ENCODE data around the gene ITSN2. TPM values are rescaled to one million over a fixed set of nuclear protein-coding genes. Genes with fewer than 3 reads are reported as not detected.

Gene ITSN2
- total and polyA plus RNA-seq, 2 donors: 24.7 to 61.3 TPM

- WGBS: 26% methylated on average over 2 of the region's 2 CpGs
- DNase-seq (ENCODE audit: extremely low spot score): no peak
- no peak overlapping the region for H3K27ac ChIP-seq (ENCODE audit: low read depth)
- H3K4me1 ChIP-seq (ENCODE audit: insufficient read depth): peaks cover 2% of the 10 kb centered on the region
- H3K36me3 ChIP-seq (ENCODE audit: insufficient read depth): peaks cover 5% of the 10 kb centered on the region
- H3K4me3 ChIP-seq (ENCODE audit: low read depth, low read length): no peak overlapping the region
Measured at GRCh38 chr2:24259316-24259715, 101.0 kb downstream of the ITSN2 start.

DNA sequence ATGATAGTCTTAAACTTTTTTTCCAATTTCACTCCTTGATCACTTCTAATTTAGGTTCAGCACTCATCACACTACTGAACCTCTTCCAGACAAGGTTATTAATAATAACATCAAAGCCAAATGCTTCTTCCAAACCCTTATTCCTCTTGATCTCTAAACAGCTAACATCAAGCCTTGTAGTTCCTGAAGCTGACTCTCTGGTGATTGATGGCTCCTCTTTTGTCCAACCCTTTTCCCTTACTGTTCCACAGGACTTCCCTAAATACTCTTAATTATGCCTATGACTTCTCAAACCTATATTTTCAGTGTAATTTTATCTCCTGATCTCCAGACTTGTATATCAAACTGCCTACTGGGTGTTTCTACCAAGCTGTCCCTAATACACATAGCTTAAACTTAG is 101.6 kb downstream of the ITSN2 start:
- peaks cover 5% of the 10 kb centered on the region for H3K36me3 ChIP-seq (ENCODE audit: insufficient read depth)

GRCh38 chr2:24253303-24253919 is 106.9 kb downstream of the ITSN2 start:
- H3K36me3 ChIP-seq (ENCODE audit: insufficient read depth): peaks cover 3% of the 10 kb centered on the region
- WGBS: 95% methylated on average over 6 of the region's 6 CpGs
- H3K4me1 ChIP-seq (ENCODE audit: insufficient read depth): no peaks in the 10 kb centered on the region
- no peak overlapping the region for H3K27ac ChIP-seq (ENCODE audit: low read depth)
- DNase-seq (ENCODE audit: extremely low spot score): no peak
- H3K4me3 ChIP-seq (ENCODE audit: low read depth, low read length): no peak overlapping the region

More for the DNA sequence above, 101.6 kb downstream of the ITSN2 start:
- Histone ChIP-seq H3K27ac (ENCODE audit: low read depth) (no peak overlapping the region), H3K4me3 (ENCODE audit: low read depth, low read length) (no peak overlapping the region), H3K4me1 (ENCODE audit: insufficient read depth) (peaks cover 2% of the 10 kb centered on the region)
- DNase-seq (ENCODE audit: extremely low spot score): no peak

GRCh38 chr2:24247592-24247991 is 112.7 kb downstream of the ITSN2 start:
- Histone ChIP-seq H3K36me3 (ENCODE audit: insufficient read depth) (peaks cover 2% of the 10 kb centered on the region), H3K27ac (ENCODE audit: low read depth) (no peak overlapping the region), H3K4me1 (ENCODE audit: insufficient read depth) (no peaks in the 10 kb centered on the region), H3K4me3 (ENCODE audit: low read depth, low read length) (no peak overlapping the region)
- no peak for DNase-seq (ENCODE audit: extremely low spot score)
- 95% methylated on average over 3 of the region's 3 CpGs for WGBS

DNA sequence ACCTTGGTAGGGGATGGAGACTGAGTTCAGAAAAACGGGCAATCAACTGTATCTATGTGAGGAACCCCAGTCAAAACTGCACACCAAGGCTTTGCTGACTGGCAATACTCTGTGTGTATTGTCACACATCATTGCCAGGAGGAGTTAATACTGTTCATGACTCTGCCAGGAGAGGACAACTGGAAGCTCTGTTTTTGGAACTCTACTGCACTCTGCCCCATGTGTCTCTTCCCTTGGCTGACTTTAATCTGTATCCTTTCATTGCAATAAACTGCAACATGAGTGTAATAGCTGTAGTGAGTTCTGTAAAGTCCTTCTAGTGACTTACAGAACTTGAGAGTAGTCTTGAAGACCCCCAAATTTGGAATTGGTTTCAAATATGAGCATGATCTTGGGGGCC is 113.2 kb downstream of the ITSN2 start:
- H3K27ac ChIP-seq (ENCODE audit: low read depth): no peak overlapping the region
- no peaks in the 10 kb centered on the region for H3K4me1 ChIP-seq (ENCODE audit: insufficient read depth)
- peaks cover 2% of the 10 kb centered on the region for H3K36me3 ChIP-seq (ENCODE audit: insufficient read depth)
- WGBS: 93% methylated on average over 1 of the region's 1 CpG
- H3K4me3 ChIP-seq (ENCODE audit: low read depth, low read length): no peak overlapping the region
- DNase-seq (ENCODE audit: extremely low spot score): no peak

DNA sequence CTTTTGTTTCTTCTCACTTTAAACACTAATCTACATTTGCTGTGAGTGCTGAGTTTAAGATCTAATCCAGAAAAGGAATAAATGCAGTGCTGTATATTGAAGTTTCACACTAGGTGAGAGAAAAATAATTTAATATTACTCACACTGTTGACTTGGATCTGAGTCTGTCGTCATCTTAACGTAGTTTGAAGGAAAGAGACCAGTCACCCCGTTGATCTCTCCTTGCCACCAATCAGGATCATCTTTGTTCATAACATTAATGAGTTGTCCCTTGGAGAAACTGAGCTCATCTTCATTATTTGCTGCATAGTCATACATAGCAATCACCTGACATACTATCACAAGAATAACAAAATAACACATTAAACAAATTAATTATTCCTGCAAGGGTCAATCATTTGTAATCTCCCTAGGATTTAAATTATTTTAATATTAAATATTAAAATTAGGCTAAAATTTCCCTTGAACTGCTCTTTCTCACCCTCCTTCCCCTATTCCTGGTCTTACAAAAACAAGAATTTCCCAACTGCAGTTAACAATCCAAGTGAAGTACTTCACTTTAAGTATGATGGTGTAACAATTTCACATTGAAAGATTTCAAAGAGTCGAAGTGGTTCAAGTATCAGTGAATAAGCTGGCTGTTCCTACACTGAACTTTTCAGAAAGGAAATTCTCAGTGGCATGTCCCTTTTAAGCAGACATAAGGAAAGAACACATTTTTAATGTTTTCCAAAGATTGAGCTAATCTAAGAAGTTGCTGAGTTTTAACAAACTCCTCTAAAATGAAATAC is 114.2 kb downstream of the ITSN2 start:
- 90% methylated on average over 4 of the region's 4 CpGs for WGBS
- Histone ChIP-seq H3K4me1 (ENCODE audit: insufficient read depth) (no peaks in the 10 kb centered on the region), H3K36me3 (ENCODE audit: insufficient read depth) (peaks cover 2% of the 10 kb centered on the region), H3K4me3 (ENCODE audit: low read depth, low read length) (no peak overlapping the region), H3K27ac (ENCODE audit: low read depth) (no peak overlapping the region)
- no peak for DNase-seq (ENCODE audit: extremely low spot score)

DNA sequence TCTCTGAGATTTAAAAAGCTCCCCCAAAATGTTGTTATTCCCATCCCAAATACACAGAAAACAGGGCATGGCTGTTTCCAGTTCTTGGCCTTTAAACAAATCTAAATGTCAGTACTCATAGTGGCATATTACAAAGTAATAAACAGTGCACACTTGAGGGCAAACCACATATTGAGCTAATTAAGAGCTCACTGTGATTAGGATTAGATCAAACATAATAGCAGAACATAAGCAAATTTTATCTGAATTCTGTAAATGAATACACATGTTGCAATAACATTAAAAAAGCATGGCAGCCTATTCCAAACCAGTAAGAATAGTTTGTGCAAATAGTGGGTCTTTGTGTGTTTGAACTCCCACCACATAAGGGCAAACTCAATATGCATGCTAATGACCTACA is 118.8 kb downstream of the ITSN2 start:
- DNase-seq (ENCODE audit: extremely low spot score): no peak
- peaks cover 2% of the 10 kb centered on the region for H3K36me3 ChIP-seq (ENCODE audit: insufficient read depth)
- no peak overlapping the region for H3K27ac ChIP-seq (ENCODE audit: low read depth)
- no peak overlapping the region for H3K4me3 ChIP-seq (ENCODE audit: low read depth, low read length)
- no peaks in the 10 kb centered on the region for H3K4me1 ChIP-seq (ENCODE audit: insufficient read depth)

DNA sequence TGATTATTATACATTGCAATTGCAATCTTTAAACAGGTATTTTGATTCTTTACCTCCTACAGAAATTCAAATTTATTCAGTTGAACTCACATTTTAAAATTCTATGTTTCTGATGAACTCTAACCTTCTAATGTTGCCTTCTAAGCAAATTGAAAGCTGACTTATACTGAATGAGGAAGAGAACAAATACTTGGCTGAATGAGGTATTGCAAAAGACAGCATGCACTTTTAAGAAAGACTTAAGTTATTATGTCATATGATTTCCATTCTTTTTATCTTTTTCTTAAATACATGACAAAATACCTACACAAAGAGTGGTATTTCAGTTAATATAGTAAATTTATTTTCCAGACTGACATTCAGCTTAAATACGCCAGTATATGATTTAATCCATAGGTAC is 120.8 kb downstream of the ITSN2 start:
- Histone ChIP-seq H3K4me3 (ENCODE audit: low read depth, low read length) (no peak overlapping the region), H3K36me3 (ENCODE audit: insufficient read depth) (peaks cover 2% of the 10 kb centered on the region), H3K4me1 (ENCODE audit: insufficient read depth) (no peaks in the 10 kb centered on the region), H3K27ac (ENCODE audit: low read depth) (no peak overlapping the region)
- WGBS: 93% methylated on average over 1 of the region's 1 CpG
- DNase-seq (ENCODE audit: extremely low spot score): no peak

- 76% methylated on average over 2 of the region's 2 CpGs for WGBS
- Histone ChIP-seq H3K4me3 (ENCODE audit: low read depth, low read length) (no peak overlapping the region), H3K27ac (ENCODE audit: low read depth) (no peak overlapping the region), H3K36me3 (ENCODE audit: insufficient read depth) (no peaks in the 10 kb centered on the region), H3K4me1 (ENCODE audit: insufficient read depth) (no peaks in the 10 kb centered on the region)
- DNase-seq (ENCODE audit: extremely low spot score): no peak
Measured at GRCh38 chr2:24238158-24238557, 122.2 kb downstream of the ITSN2 start.

DNA sequence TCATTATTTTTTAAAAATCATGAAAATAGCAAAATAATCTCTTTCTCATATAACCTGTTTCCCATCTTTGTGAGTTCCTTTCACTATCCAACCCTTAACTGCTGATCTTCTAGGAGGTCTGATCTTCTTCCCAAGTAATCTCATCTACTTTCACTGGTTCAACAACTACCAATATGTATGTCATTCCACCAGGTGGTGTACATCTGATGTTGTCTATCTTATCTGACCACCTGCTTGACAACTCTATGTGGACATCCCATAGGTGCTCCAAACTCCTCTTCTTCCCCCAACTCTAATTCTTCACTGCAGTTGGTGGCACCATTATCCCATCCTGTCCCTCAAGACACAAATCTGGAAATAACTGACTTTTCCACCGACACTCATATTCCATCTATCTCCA is 123.0 kb downstream of the ITSN2 start:
- H3K27ac ChIP-seq (ENCODE audit: low read depth): no peak overlapping the region
- H3K36me3 ChIP-seq (ENCODE audit: insufficient read depth): no peaks in the 10 kb centered on the region
- no peak for DNase-seq (ENCODE audit: extremely low spot score)
- H3K4me3 ChIP-seq (ENCODE audit: low read depth, low read length): no peak overlapping the region
- WGBS: 96% methylated on average over 1 of the region's 1 CpG
- H3K4me1 ChIP-seq (ENCODE audit: insufficient read depth): no peaks in the 10 kb centered on the region

DNA sequence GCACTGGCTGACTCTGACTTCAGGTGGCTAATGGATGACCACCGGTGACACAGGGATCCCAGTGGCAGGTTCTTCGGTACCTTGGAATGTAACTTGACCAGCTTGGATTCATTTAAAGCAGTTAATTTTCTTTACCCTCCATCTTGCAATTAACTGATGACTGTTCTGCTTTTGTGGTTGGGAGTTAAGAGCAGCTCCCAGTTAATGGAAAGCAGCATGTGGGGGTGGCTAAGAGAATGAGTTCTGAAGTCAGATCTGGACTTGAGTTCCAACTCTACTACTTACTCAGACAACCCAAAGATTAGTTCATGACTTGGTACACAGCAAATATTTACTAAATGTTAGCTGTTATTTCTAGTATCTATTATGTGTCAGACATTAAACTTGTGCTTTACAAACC is 127.0 kb downstream of the ITSN2 start:
- H3K4me3 ChIP-seq (ENCODE audit: low read depth, low read length): no peak overlapping the region
- H3K27ac ChIP-seq (ENCODE audit: low read depth): no peak overlapping the region
- H3K4me1 ChIP-seq (ENCODE audit: insufficient read depth): no peaks in the 10 kb centered on the region
- WGBS: 95% methylated on average over 2 of the region's 2 CpGs
- DNase-seq (ENCODE audit: extremely low spot score): no peak
- no peaks in the 10 kb centered on the region for H3K36me3 ChIP-seq (ENCODE audit: insufficient read depth)

- Histone ChIP-seq H3K4me1 (ENCODE audit: insufficient read depth) (no peaks in the 10 kb centered on the region), H3K27ac (ENCODE audit: low read depth) (no peak overlapping the region), H3K36me3 (ENCODE audit: insufficient read depth) (no peaks in the 10 kb centered on the region), H3K4me3 (ENCODE audit: low read depth, low read length) (no peak overlapping the region)
- no peak for DNase-seq (ENCODE audit: extremely low spot score)
- 88% methylated on average over 4 of the region's 4 CpGs for WGBS
Measured at GRCh38 chr2:24231461-24231881, 128.9 kb downstream of the ITSN2 start.

DNA sequence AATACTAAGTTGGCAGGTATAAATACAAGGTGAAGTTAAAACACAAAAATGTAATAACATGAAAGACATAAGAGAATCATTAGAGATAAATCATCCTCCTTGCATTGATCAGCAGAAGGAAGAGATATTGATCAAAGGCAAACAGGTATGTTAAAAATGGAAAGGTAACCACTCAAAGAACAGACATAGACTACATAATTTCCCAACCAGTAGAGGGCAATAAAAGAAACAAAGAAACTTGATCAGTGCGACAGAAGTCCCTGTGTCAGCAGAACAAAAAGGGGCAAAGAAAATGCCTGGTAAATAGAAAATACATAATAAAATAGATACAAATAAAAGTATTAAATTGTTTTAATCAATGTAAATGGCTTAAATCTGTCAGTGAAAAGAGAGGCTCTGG is 131.9 kb downstream of the ITSN2 start:
- DNase-seq (ENCODE audit: extremely low spot score): no peak

GRCh38 chr2:24225499-24226242 is 134.7 kb downstream of the ITSN2 start:
- no peak overlapping the region for H3K4me3 ChIP-seq (ENCODE audit: low read depth, low read length)
- DNase-seq (ENCODE audit: extremely low spot score): no peak
- H3K27ac ChIP-seq (ENCODE audit: low read depth): no peak overlapping the region
- no peaks in the 10 kb centered on the region for H3K4me1 ChIP-seq (ENCODE audit: insufficient read depth)
- no peaks in the 10 kb centered on the region for H3K36me3 ChIP-seq (ENCODE audit: insufficient read depth)
- 89% methylated on average over 9 of the region's 9 CpGs for WGBS

More for the DNA sequence above, 131.9 kb downstream of the ITSN2 start:
- Histone ChIP-seq H3K27ac (ENCODE audit: low read depth) (no peak overlapping the region), H3K36me3 (ENCODE audit: insufficient read depth) (no peaks in the 10 kb centered on the region), H3K4me3 (ENCODE audit: low read depth, low read length) (no peak overlapping the region), H3K4me1 (ENCODE audit: insufficient read depth) (no peaks in the 10 kb centered on the region)
- WGBS: 64% methylated on average over 1 of the region's 1 CpG

Measured in urinary bladder (tissue), 4 donors.